Neural cell (in vitro differentiated cells): ENCODE results near the gene STK32A. TPM values are rescaled to one million over a fixed set of nuclear protein-coding genes. Genes with fewer than 3 reads are reported as not detected.

Source experiments
- H2AFZ ChIP-seq: fragments of 200-600, 300-800 bp; sonication (generic), shearing (Covaris generic); 2 replicates; pipeline ENCODE4 v1.6.0; 2014; ENCODE audit warnings: low read depth, mild to moderate bottlenecking, antibody characterized with exemption, low read length, moderate library complexity
- H3F3A ChIP-seq: fragments of 200-600 bp; shearing (Covaris generic); 2 replicates; pipeline ENCODE4 v1.6.1; 2016; ENCODE audit warnings: mild to moderate bottlenecking, moderate library complexity, mixed read lengths, antibody characterized with exemption, low read length; ENCODE audit not compliant: insufficient read depth, poor library complexity, severe bottlenecking
- H3K27ac ChIP-seq: fragments of 200-600, 300-800 bp; sonication (generic), shearing (Covaris generic); 2 replicates; pipeline ENCODE4 v1.5.1; 2014; ENCODE audit warnings: mild to moderate bottlenecking, low read length, moderate library complexity
- H3K27me3 ChIP-seq: fragments of 300-800, 200-600 bp; sonication (generic), shearing (Covaris generic); 2 replicates; pipeline ENCODE4 v1.6.0; 2014; ENCODE audit warnings: mild to moderate bottlenecking, low read depth, low read length, moderate library complexity; ENCODE audit not compliant: insufficient read depth
- H3K36me3 ChIP-seq: fragments of 300-800, 200-600 bp; sonication (generic), shearing (Covaris generic); 2 replicates; pipeline ENCODE4 v1.5.1; 2014; ENCODE audit warnings: mild to moderate bottlenecking, antibody characterized with exemption, low read length, moderate library complexity; ENCODE audit not compliant: insufficient read depth
- H3K4me2 ChIP-seq: fragments of 300-800, 200-600 bp; sonication (generic), shearing (Covaris generic); 2 replicates; pipeline ENCODE4 v1.6.0; 2014; ENCODE audit warnings: mild to moderate bottlenecking, low read length
- H3K4me3 ChIP-seq: fragments of 300-800, 200-600 bp; sonication (generic), shearing (Covaris generic); 2 replicates; pipeline ENCODE4 v1.5.1; 2014; ENCODE audit warnings: mild to moderate bottlenecking, low read length, moderate library complexity
- H3K79me2 ChIP-seq: fragments of 200-600 bp; shearing (Covaris generic); replicated peaks from 2 replicates; pipeline ENCODE4 v1.6.0; 2014; ENCODE audit warnings: mild to moderate bottlenecking, low read length, moderate library complexity; ENCODE audit not compliant: insufficient read depth
- H3K9ac ChIP-seq: fragments of 300-800, 200-600 bp; sonication (generic), shearing (Covaris generic); 2 replicates; pipeline ENCODE4 v1.6.1; 2016; ENCODE audit warnings: mild to moderate bottlenecking, low read length, mixed read lengths
- H3K9me2 ChIP-seq: fragments of 200-600 bp; shearing (Covaris generic); 2 replicates; pipeline ENCODE4 v1.6.1; 2016; ENCODE audit warnings: mild to moderate bottlenecking, low read length, mixed read lengths; ENCODE audit not compliant: insufficient read depth
- H3K9me3 ChIP-seq: fragments of 200-600, 300-800 bp; sonication (generic), shearing (Covaris generic); 2 replicates; pipeline ENCODE4 v1.6.1; 2016; ENCODE audit warnings: mild to moderate bottlenecking, mixed run types, low read length, moderate library complexity, mixed read lengths
- H4K20me1 ChIP-seq: fragments of 200-600 bp; shearing (Covaris generic); 2 replicates; pipeline ENCODE4 v1.6.1; 2016; ENCODE audit warnings: mild to moderate bottlenecking, mixed run types; ENCODE audit not compliant: insufficient read depth
- EP300 ChIP-seq: fragments of 450-650 bp; conservative IDR thresholded peaks from 2 replicates; pipeline ENCODE4 v1.6.1; 2014; ENCODE audit warnings: antibody characterized with exemption, mild to moderate bottlenecking, moderate library complexity; ENCODE audit not compliant: poor library complexity, severe bottlenecking
- EZH2 ChIP-seq: fragments of 200-600, 300-800 bp; shearing (Covaris generic), sonication (generic); IDR thresholded peaks from 2 replicates; pipeline ENCODE4 v1.6.1; 2014; ENCODE audit warnings: antibody characterized with exemption, low read length, borderline replicate concordance, mild to moderate bottlenecking; ENCODE audit not compliant: insufficient read depth, poor library complexity, severe bottlenecking
- MXI1 ChIP-seq: fragments of 450-650 bp; conservative IDR thresholded peaks from 2 replicates; pipeline ENCODE4 v1.6.1; 2014; ENCODE audit warnings: antibody characterized with exemption, mild to moderate bottlenecking; ENCODE audit not compliant: poor library complexity, severe bottlenecking
- POLR2AphosphoS5 ChIP-seq: IDR thresholded peaks from 2 replicates; pipeline ENCODE4 v1.6.1; 2012
- RAD21 ChIP-seq: fragments of 450-650 bp; conservative IDR thresholded peaks from 2 replicates; pipeline ENCODE4 v1.6.1; 2014; ENCODE audit warnings: antibody characterized with exemption, mild to moderate bottlenecking, moderate library complexity
- SMC3 ChIP-seq: fragments of 450-650 bp; conservative IDR thresholded peaks from 2 replicates; pipeline ENCODE4 v1.6.1; 2014; ENCODE audit warnings: antibody characterized with exemption, mild to moderate bottlenecking, moderate library complexity; ENCODE audit not compliant: poor library complexity
- TAF1 ChIP-seq: IDR thresholded peaks from 2 replicates; pipeline ENCODE4 v1.6.1; 2012; ENCODE audit warnings: low read depth
- polyA plus RNA-seq: library from polyadenylated mRNA; depleted of rRNA; stranded (reverse); fragments of >200 nt; gene quantifications from 2 replicates; pipeline ENCODE4 v1.2.3, GENCODE V29; 2014
- TF ChIP-seq, protein P1 (sequence below): IDR thresholded peaks from 2 replicates; pipeline ENCODE4 v1.6.1; 2012; ENCODE audit warnings: borderline replicate concordance
- TF ChIP-seq, protein P2 (sequence below): fragments of 450-650 bp; IDR thresholded peaks from 2 replicates; pipeline ENCODE4 v1.5.1; 2014; ENCODE audit warnings: antibody characterized with exemption, mild to moderate bottlenecking, moderate library complexity; ENCODE audit not compliant: poor library complexity, severe bottlenecking

STK32A gene
- polyA plus RNA-seq, 1 donor from 2014 or later, result 23.1 TPM

DNA sequence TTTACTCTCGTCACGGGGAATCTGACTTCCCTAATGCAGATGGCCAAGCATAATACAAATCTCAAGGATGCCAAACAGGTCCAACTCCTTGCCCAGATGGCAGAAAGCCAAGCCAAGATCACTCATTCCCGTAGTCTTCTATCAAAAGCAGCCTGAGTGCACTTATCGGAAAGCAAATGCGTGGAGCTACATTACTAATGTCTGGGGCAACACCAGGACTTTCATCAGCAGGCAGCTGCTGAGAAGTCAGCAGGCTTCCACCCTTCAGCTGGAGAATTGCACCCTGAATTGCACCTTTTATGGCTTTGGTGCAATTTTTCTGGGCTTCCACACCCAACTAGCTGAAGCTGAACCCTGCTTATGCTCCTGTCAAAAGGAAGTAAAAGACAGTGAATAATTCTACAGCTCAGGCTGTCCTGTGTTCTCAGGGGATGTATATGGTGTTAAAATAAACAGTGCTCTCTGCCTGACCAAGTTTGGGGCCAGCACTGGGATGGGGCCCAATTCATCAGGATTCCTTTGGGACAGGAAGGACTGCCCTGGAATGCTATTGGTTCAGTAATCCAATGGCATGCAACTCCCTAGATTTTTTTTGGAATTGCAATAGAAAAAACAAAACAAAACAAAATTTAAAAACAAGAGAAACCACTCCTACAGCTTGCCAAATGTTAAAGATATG is 182.4 kb downstream of the STK32A start:
- no peaks in the 10 kb centered on the region for H3K9me2 ChIP-seq
- no peaks in the 10 kb centered on the region for H3K9me3 ChIP-seq
- peaks cover 43% of the 10 kb centered on the region for H3K36me3 ChIP-seq
- H3K4me3 ChIP-seq, result no peak overlapping the region
- TF ChIP-seq EP300, result no peak
- TF ChIP-seq, protein P1, sequence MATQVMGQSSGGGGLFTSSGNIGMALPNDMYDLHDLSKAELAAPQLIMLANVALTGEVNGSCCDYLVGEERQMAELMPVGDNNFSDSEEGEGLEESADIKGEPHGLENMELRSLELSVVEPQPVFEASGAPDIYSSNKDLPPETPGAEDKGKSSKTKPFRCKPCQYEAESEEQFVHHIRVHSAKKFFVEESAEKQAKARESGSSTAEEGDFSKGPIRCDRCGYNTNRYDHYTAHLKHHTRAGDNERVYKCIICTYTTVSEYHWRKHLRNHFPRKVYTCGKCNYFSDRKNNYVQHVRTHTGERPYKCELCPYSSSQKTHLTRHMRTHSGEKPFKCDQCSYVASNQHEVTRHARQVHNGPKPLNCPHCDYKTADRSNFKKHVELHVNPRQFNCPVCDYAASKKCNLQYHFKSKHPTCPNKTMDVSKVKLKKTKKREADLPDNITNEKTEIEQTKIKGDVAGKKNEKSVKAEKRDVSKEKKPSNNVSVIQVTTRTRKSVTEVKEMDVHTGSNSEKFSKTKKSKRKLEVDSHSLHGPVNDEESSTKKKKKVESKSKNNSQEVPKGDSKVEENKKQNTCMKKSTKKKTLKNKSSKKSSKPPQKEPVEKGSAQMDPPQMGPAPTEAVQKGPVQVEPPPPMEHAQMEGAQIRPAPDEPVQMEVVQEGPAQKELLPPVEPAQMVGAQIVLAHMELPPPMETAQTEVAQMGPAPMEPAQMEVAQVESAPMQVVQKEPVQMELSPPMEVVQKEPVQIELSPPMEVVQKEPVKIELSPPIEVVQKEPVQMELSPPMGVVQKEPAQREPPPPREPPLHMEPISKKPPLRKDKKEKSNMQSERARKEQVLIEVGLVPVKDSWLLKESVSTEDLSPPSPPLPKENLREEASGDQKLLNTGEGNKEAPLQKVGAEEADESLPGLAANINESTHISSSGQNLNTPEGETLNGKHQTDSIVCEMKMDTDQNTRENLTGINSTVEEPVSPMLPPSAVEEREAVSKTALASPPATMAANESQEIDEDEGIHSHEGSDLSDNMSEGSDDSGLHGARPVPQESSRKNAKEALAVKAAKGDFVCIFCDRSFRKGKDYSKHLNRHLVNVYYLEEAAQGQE, result no peak
- TF ChIP-seq EZH2, result no peak
- TF ChIP-seq SMC3, result no peak
- TF ChIP-seq, protein P2, sequence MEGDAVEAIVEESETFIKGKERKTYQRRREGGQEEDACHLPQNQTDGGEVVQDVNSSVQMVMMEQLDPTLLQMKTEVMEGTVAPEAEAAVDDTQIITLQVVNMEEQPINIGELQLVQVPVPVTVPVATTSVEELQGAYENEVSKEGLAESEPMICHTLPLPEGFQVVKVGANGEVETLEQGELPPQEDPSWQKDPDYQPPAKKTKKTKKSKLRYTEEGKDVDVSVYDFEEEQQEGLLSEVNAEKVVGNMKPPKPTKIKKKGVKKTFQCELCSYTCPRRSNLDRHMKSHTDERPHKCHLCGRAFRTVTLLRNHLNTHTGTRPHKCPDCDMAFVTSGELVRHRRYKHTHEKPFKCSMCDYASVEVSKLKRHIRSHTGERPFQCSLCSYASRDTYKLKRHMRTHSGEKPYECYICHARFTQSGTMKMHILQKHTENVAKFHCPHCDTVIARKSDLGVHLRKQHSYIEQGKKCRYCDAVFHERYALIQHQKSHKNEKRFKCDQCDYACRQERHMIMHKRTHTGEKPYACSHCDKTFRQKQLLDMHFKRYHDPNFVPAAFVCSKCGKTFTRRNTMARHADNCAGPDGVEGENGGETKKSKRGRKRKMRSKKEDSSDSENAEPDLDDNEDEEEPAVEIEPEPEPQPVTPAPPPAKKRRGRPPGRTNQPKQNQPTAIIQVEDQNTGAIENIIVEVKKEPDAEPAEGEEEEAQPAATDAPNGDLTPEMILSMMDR, result no peak
- no peak for TF ChIP-seq POLR2AphosphoS5
- no peak for TF ChIP-seq MXI1
- no peak for TF ChIP-seq RAD21
- TF ChIP-seq TAF1, result no peak
- no peak overlapping the region for H3K27ac ChIP-seq
- H2AFZ ChIP-seq, result no peak overlapping the region
- no peaks in the 10 kb centered on the region for H3K27me3 ChIP-seq
- peaks cover 52% of the 10 kb centered on the region for H3K79me2 ChIP-seq
- H3K9ac ChIP-seq, result no peak overlapping the region
- no peak overlapping the region for H3K4me2 ChIP-seq
- H4K20me1 ChIP-seq, result peaks cover 72% of the 10 kb centered on the region
- H3F3A ChIP-seq, result no peaks in the 10 kb centered on the region

DNA sequence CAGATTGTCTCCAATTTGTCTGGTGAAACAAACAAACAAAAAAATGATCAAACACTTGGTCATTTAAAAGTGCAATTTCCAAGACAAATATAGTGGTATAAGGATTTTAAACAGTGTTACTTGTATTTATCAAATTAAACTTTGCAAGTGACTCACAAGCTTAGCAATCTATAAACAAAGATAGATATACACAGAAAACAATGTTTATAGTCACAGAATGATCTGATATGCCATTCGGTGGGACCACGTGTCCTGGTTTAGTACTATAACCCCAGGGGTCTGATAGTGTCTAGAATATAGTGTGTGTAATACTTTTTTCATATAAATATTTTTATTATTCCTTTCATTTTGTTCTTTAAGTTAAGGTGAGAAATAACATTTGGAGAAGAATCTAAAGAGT is 183.8 kb downstream of the STK32A start:
- Histone ChIP-seq H3K9ac (no peak overlapping the region), H3K9me3 (no peaks in the 10 kb centered on the region), H4K20me1 (peaks cover 63% of the 10 kb centered on the region), H3K27me3 (no peaks in the 10 kb centered on the region), H3K79me2 (peaks cover 60% of the 10 kb centered on the region), H3K36me3 (peaks cover 36% of the 10 kb centered on the region), H3K4me3 (no peak overlapping the region), H2AFZ (no peak overlapping the region), H3K27ac (no peak overlapping the region), H3K9me2 (no peaks in the 10 kb centered on the region), H3K4me2 (no peak overlapping the region), H3F3A (no peaks in the 10 kb centered on the region)
- no peak for TF ChIP-seq POLR2AphosphoS5
- TF ChIP-seq, protein P1, result no peak
- TF ChIP-seq, protein P2, result no peak
- no peak for TF ChIP-seq SMC3
- TF ChIP-seq MXI1, result no peak
- TF ChIP-seq TAF1, result no peak
- TF ChIP-seq EP300, result no peak
- no peak for TF ChIP-seq EZH2
- TF ChIP-seq RAD21, result no peak
